GM19035 (cell line): ENCODE results near the gene GABPB2.
"Not testable (repeated sequence)": the region's sequence is repeated elsewhere in the genome, so short reads cannot be mapped to it uniquely, and the experiment has no call there.

Experiments
- ATAC-seq: cut with Tn5 transposase; IDR thresholded peaks from one replicate; pipeline ENCODE4 v1.9.1; 2021; ENCODE audit not compliant: unreplicated experiment

Gene GABPB2

DNA sequence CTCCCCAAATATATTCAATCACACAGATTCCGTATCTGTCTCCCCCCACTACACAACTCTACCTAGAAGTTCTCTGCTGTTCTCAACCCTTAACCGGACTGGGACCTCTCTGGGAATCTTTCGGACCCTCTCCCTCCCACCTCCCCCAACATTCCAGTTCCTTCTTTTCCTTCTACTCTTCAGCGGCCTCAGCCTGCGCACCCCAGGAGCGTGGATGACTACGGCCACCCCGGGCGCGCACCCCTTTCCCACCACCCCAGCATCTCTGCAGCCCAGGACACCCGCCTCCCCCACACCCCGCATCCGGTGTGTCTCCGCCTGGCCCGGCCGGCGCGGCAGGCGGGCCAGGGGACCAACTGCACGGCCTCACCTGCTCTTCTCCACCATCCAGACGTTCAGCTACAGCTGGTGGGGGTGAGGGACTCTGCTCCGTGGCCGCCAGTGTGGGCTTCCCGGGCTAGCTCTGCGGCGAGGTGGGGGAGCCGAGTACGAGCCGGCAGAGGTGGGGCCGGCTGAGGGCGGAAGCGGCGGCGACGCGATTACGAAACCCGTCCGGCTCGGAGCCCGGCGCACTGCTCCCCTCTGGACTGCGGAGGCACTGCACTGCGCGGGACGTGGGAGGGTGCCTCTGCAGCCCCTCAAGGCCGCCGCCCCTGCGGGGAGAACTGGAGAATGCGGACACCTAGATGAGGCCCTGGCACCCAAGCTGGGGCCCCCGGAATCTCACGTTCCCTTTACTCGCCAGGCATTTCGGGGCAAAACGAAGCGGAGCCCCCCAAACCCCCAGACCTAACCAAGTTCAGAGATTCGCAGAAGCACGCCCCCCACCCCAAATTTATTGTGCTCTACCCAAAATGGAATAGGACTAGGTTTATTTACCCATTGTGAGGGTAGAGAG lies 11.2 kb upstream of the GABPB2 start, which contains the start of gene CDC42SE1:
TSS of gene CDC42SE1 (minus strand) at position 514 of the 898 bp plus-strand sequence. CDS start 3,892 bp downstream, outside the sequence.
- ATAC-seq = peak; percentile 88

GRCh38 chr1:151060007-151060656 lies 10.4 kb upstream of the GABPB2 start, which contains the start of gene MLLT11:
Gene MLLT11, plus strand, starts transcription at chr1:151060397. Its CDS starts 6,828 bp downstream, at chr1:151067225.
- no peak for ATAC-seq

- no peak for ATAC-seq
Observed at GRCh38 chr1:151060657-151061421, 9.7 kb upstream of the GABPB2 start.

GRCh38 chr1:151061704-151062103 lies 8.9 kb upstream of the GABPB2 start:
- ATAC-seq = no peak

DNA sequence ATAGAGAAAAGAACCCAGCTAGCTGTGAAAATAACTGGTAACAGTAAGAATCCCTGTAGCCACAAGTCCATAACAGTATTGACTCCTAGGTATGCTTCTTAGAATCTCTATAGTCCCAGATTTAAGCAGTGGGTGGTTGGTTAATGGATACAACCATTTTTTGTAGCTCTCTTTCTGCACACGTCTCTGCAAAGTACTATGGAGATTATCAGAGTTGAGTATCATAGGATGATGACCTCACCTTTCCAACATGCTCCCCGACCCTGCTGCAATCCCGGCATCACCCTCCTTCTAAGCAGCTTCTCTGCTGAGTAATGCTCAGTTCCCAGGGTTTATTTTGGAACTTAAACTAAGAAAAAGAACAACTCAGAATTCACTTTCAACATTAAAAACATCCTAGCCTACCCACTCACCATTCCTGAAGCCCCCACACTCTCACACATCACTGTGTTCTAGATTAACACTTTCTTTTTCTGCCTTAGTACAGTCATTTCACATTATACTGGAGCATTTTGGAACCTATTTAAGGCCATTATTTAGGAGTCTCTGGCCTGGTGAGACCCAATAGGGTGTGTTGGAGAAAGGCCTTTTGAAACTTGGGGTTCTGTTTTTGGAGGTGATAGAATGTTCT lies 7.7 kb upstream of the GABPB2 start:
- ATAC-seq = no peak

DNA sequence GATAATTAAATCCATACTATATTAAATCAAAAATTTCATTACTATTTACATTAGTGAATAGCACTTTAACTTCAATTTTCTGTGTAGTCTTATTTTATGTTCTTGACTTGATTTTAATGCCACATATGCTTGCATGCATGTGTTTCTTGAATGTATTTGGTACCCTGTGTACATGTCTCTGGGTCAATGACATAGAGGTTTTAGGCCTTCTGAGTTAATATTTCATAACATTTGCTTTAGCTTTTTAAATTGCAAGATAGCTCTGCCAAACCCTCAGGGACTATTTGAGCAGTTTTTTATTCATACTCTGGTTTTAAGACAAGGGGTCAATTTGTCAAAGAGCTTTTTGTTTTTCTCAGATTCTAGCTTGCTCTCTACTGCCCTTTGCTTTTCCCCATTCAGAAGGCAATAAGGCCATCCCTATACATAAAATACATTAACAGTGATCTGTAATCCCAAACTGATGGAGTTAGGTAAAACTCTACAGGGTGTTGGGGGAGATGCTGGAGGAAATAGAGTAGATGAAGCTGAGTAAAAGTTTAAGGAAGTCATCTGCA lies 5.4 kb upstream of the GABPB2 start:
- no peak for ATAC-seq

GRCh38 chr1:151067185-151067584 lies 3.4 kb upstream of the GABPB2 start:
- no peak for ATAC-seq

DNA sequence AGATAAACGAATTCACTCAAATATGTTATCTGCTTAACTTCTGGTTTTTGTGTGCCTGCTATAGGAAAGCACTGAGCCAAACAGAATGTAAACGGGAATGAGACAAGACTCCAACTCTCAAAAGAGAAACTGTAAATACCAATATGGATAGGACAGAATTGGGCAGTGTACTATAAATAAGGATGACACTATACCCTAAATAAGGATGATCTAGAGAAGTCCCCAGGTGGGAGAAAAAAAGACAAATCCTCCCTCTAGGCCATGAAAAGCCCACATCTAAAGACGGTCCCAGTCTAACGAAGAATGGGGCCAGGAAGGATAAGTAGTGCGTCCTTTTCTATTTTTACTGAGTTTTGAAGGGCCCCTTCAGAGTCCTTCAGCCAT lies 1.5 kb upstream of the GABPB2 start:
- ATAC-seq = no peak

GRCh38 chr1:151072224-151072623 lies 1.7 kb downstream of the GABPB2 start:
- ATAC-seq = no peak

DNA sequence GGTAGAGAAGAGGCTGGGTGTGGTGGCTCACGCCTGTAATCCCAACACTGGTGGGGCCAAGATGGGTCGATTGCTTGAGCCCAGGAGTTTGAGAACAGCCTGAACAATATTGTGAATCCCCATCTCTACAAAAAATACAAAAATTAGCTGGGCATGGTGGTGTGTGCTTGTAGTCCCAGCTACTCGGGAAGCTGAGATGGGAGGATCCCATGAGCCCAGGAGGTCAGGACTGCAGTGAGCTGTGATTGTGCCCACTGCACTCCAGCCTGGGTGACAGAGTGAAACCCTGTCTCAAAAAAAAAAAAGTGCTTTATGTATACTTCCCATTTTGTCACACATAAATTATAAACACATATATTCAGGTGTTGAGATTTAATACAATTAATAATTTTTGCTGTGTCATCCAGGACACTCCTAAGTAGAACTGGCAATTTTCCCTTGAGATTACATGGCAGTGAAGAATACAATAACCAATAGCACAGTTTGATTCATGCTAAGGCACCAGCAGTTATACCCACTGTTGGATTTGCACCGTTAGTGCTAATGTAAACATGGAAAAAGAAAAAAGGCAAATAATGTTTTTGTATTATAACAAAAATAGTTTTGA lies 15.5 kb downstream of the GABPB2 start:
- ATAC-seq = no peak

- ATAC-seq = not testable (repeated sequence)
Observed at GRCh38 chr1:151097426-151097825, 26.9 kb downstream of the GABPB2 start.

GRCh38 chr1:151098126-151098525 lies 27.6 kb downstream of the GABPB2 start:
- ATAC-seq = no peak

- ATAC-seq = no peak
Observed at GRCh38 chr1:151104630-151105029, 34.1 kb downstream of the GABPB2 start.

GRCh38 chr1:151106894-151107293 lies 36.3 kb downstream of the GABPB2 start:
- no peak for ATAC-seq

DNA sequence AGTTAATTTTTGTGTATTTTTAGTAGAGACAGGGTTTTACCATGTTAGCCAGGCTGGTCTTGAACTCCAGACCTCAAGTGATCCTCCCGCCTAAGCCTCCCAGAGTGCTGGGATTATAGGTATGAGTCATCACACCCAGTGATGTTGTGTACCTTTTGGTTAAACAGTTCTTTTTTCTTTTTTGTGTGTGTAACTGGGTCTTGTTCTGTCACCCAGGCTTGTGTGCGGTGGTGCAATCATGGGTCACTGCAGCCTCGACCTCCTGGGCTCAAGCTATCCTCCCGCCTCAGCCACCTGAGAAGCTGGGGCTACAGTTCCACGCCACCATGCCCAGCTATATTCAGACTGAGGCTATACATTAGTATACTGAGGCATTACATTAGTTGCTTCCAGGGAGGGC lies 37.8 kb downstream of the GABPB2 start:
- no peak for ATAC-seq

DNA sequence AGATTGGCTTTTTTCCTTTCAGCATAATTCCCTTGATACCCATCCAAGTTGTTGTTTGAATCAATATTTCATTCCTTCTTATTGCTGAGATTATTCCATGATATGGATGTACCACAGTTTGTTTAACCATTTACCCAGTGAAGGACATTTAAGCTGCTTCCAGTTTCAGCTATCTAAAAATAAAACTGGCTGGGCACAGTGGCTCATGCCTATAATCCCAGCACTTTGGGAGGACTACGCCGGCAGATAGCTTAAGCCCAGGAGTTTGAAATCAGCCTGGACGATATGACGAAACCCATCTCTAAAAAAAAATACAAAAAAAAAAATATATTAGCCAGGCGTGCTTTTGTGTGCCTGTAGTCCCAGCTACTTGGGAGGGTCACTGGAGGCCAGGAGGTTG lies 43.3 kb downstream of the GABPB2 start:
- ATAC-seq = no peak

DNA sequence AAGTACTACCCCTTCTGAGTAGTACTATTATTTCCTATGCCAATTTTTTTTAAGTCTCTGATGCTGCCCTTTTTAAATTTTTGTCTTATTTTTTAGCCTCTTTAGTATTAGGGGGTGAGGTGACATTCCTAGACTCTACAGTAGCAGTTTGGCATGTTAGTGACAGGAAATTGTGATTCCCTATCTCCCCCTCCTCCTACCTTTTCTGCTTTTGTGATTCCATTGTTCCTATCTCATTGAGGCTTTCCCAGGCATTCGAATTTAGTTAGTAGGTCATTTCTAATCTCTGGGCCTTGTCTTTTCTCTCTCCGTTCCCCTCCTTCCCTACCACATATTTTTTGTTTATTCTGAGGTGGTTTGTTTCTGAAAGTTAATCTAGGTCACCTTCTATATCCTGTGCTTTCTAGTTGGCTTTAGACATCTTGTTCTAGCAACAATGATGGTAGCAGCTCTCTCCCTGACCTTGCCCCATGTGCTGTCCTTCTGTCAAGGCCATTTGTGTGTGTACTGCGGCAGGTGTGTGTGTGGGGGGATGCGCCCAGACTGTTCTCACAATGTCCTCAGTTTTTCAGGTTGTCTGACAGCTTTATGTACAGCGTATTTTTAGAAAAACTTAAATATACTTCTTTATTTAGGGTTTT lies 54.3 kb downstream of the GABPB2 start:
- ATAC-seq = no peak

DNA sequence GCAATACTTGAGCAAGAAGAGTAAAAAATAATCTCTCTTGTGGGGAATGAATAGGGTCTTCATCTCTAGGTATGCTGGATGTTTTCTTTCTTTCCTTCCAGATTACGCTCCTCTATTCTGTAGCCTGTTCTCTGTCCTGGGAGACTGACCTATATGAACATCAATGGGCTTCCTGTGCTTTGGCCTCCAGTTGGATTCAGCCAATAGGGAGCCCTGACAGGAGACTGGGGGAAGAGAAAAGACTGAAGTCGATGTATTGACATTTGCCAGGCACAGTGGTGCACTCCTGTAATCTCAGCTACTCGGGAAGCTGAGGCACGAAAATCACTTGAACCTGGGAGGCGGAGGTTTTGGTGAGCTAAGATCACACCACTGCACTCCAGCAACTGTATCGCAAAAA lies 58.2 kb downstream of the GABPB2 start:
- no peak for ATAC-seq

DNA sequence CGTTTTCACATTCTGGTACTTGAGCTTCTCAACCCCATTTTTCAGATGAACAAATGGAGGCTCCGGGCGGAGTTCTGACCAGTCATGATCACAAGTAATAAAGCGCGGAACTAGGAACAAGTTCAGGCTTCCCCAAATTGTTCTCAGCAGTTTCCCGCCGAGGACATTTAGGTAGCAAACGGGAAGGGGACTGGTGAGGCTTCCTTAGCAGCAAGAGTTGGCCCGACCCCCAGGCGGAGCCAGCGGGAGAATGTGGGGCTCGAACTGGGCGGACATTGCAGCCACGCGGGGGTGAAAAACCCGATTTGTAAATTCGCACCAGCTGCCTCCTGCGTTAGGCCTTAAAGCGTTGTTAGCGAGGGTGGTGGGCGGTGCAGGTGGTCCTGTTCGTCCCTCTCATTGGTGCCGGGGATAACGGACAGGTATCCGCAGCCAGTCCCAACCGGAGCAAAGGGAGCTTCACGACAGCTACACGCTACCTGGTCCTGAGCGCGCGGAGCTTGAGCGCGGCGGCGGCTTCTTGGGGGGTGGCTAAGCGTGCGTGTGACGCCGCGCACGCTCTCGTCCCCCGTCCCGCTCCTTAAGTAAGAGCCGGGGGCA lies 60.5 kb downstream of the GABPB2 start:
- no peak for ATAC-seq
